ENCODE measurements around the gene LGALS16. TPM values are rescaled to one million over a fixed set of nuclear protein-coding genes. Genes with fewer than 3 reads are reported as not detected.

Gene LGALS16
- total and polyA plus RNA-seq, 10 of the 15 experiments (the other 5 are each of a cell fraction or from before 2014, with no cell fraction given): not detected

DNA sequence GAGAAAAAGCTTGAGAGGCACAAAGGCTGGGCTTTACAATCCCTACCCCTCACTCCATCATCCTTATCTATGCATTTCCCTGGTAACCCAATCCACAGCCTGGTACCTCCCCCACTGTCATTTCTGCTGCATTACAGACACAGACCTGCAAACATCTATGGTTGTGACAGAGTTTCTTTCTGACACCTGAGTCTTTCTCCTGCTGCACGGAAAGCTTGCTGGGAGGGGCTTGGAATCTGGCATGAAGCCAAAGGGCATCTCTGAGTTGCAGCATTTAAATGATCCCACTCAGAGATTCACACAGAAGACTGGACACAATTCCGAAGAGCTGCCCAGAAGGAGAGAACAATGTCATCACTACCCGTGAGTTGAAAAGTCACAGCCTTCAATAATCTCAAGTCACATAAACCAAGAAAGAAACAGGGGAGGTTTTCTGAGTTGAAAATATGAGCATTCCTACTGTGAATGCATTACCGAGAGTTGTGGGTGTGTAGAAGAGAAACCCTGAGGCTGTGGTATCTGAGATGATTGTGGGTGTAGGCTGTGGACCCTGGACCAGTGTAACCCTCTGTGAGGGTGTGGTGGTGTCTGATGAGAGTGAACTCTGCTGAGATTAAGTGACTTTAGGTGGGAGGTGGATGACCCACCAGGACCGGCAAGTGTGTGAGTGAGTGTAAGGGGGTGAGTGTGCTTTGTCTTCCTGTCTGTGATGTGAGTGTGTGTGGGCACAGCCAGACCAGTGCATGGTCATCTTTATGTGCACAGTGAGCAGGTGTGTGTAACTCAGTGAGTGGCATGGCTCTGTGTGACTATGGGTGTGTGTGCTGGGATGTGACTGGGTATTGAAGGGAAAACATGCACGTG, 48.7 kb downstream of the LGALS16 start, which contains the start of gene LGALS14 (continued):
- no peak for TF ChIP-seq NFYA (IDR thresholded peaks at IDR 0.05; ENCODE audit: borderline replicate concordance, low read depth, low read length)
- TF ChIP-seq, protein P1, sequence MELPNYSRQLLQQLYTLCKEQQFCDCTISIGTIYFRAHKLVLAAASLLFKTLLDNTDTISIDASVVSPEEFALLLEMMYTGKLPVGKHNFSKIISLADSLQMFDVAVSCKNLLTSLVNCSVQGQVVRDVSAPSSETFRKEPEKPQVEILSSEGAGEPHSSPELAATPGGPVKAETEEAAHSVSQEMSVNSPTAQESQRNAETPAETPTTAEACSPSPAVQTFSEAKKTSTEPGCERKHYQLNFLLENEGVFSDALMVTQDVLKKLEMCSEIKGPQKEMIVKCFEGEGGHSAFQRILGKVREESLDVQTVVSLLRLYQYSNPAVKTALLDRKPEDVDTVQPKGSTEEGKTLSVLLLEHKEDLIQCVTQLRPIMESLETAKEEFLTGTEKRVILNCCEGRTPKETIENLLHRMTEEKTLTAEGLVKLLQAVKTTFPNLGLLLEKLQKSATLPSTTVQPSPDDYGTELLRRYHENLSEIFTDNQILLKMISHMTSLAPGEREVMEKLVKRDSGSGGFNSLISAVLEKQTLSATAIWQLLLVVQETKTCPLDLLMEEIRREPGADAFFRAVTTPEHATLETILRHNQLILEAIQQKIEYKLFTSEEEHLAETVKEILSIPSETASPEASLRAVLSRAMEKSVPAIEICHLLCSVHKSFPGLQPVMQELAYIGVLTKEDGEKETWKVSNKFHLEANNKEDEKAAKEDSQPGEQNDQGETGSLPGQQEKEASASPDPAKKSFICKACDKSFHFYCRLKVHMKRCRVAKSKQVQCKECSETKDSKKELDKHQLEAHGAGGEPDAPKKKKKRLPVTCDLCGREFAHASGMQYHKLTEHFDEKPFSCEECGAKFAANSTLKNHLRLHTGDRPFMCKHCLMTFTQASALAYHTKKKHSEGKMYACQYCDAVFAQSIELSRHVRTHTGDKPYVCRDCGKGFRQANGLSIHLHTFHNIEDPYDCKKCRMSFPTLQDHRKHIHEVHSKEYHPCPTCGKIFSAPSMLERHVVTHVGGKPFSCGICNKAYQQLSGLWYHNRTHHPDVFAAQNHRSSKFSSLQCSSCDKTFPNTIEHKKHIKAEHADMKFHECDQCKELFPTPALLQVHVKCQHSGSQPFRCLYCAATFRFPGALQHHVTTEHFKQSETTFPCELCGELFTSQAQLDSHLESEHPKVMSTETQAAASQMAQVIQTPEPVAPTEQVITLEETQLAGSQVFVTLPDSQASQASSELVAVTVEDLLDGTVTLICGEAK (IDR thresholded peaks at IDR 0.05; ENCODE audit: borderline replicate concordance): no peak
- no peak for TF ChIP-seq JUND (IDR thresholded peaks at IDR 0.05; ENCODE audit: low read depth, low read length)
- peak; percentile 62; the same call in 1 of the 2 replicates for TF ChIP-seq NFIC (IDR thresholded peaks at IDR 0.05; ENCODE audit: low read depth, low read length)
- no peak for TF ChIP-seq ATF3 (IDR thresholded peaks at IDR 0.05; ENCODE audit: borderline replicate concordance, extremely low read depth, low read depth, low read length)
- no peak for TF ChIP-seq BRCA1 (IDR thresholded peaks at IDR 0.05; ENCODE audit: low read depth, low read length)
- TF ChIP-seq, protein P2, sequence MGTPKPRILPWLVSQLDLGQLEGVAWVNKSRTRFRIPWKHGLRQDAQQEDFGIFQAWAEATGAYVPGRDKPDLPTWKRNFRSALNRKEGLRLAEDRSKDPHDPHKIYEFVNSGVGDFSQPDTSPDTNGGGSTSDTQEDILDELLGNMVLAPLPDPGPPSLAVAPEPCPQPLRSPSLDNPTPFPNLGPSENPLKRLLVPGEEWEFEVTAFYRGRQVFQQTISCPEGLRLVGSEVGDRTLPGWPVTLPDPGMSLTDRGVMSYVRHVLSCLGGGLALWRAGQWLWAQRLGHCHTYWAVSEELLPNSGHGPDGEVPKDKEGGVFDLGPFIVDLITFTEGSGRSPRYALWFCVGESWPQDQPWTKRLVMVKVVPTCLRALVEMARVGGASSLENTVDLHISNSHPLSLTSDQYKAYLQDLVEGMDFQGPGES (IDR thresholded peaks at IDR 0.05): no peak
- no peak for TF ChIP-seq EGR1 (IDR thresholded peaks at IDR 0.05; ENCODE audit: borderline replicate concordance in 1 of 2, low read depth in 2 of 2, low read length in 2 of 2)
- no peak for TF ChIP-seq ZZZ3 (IDR thresholded peaks at IDR 0.05; ENCODE audit: control insufficient read depth, insufficient read length, low read depth)
- no peak for TF ChIP-seq POLR2AphosphoS2 (IDR thresholded peaks at IDR 0.05; ENCODE audit: low read depth, low read length)
- no peak for TF ChIP-seq LARP7 (IDR thresholded peaks at IDR 0.05)
- TF ChIP-seq FOXM1 (IDR thresholded peaks at IDR 0.05; ENCODE audit: low read depth, low read length): 0 out of 2 replicates have a peak, but pooled peaks have one; percentile 26
- TF ChIP-seq KAT2A (conservative IDR thresholded peaks at IDR 0.05; ENCODE audit: control insufficient read depth, low read depth, low read length): no peak
- peak; percentile 82 for TF ChIP-seq NBN (IDR thresholded peaks at IDR 0.05)
- TF ChIP-seq MEF2A (IDR thresholded peaks at IDR 0.05; ENCODE audit: insufficient read depth, low read depth, low read length): no peak
- no peak for TF ChIP-seq CBX5 (IDR thresholded peaks at IDR 0.05; ENCODE audit: low read depth)
- no peak for TF ChIP-seq ZNF274 (IDR thresholded peaks at IDR 0.05; ENCODE audit: insufficient read depth, insufficient read length)
- TF ChIP-seq NRF1 (conservative IDR thresholded peaks at IDR 0.05; ENCODE audit: low read depth, low read length): no peak
- no peak for TF ChIP-seq MEF2B (IDR thresholded peaks at IDR 0.05; ENCODE audit: partially characterized antibody, poor library complexity, severe bottlenecking)
- no peak for TF ChIP-seq BMI1 (IDR thresholded peaks at IDR 0.05; ENCODE audit: borderline replicate concordance)
- peak; percentile 66; the same call in 1 of the 2 replicates for TF ChIP-seq SMARCA5 (IDR thresholded peaks at IDR 0.05)
- TF ChIP-seq NKRF (conservative IDR thresholded peaks at IDR 0.05): no peak
- no peak for TF ChIP-seq MYB (IDR thresholded peaks at IDR 0.05; ENCODE audit: borderline replicate concordance, low read depth, low read length)

All from GM12878 (cell line).